ENCODE measurements around the gene MAN1C1. TPM values are rescaled to one million over a fixed set of nuclear protein-coding genes. Genes with fewer than 3 reads are reported as not detected.

The MAN1C1 gene
- total and polyA plus RNA-seq, 10 of the 15 experiments (the other 5 are each of a cell fraction or from before 2014, with no cell fraction given) = 0.12 to 0.56 (median 0.22) TPM; not detected in 3

DNA sequence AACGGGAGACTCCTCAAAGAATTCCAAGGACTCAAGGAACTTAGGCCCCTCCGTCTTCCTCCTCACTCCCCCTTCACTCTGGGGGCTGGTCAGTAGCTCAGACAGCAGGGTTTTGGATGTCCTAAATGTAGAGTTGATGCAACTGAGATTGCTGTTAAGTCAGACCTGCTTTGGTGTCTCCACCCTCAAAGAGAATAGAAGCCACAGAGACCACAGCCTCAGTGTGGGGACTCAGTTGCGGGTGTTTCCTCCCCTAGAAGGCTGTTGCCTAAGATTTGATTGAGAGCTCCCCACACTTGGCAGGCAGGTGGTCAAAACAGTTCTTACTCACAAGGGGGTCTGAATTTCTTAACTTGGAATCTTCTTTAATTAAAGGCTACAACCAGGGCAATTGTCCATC is 7.6 kb downstream of the MAN1C1 start:
- intact Hi-C loops (cut with micrococcal nuclease; ENCODE audit: unreplicated experiment) (loop anchor here (5.0 kb wide), 1 partner anchor 53 kb away; no protein-coding TSS in a partner anchor), in situ Hi-C loops (cut with MboI) (no loop called here)
- SMC1A ChIA-PET (ENCODE audit: uncharacterized antibody, unreplicated experiment) = interaction anchor here (1.2 kb wide), 1 partner anchor 11 kb away, joined by 5 read pairs; no protein-coding TSS in a partner anchor
- Histone ChIP-seq H4K20me1 (ENCODE audit: control insufficient read depth, insufficient read depth) (no peaks in the 10 kb centered on the region), H3K9me3 (replicated peaks; ENCODE audit: control insufficient read depth, insufficient read depth, low read length) (no peaks in the 10 kb centered on the region), H3K9ac (ENCODE audit: control insufficient read depth, insufficient read depth, low read length) (no peak overlapping the region), H3K27ac (ENCODE audit: control insufficient read depth, insufficient read depth) (no peak overlapping the region), H3K36me3 (ENCODE audit: control insufficient read depth in 2 of 2, insufficient read depth in 2 of 2, low read length in 1 of 2) (no peaks in the 10 kb centered on the region), H3K4me2 (ENCODE audit: control insufficient read depth, insufficient read depth) (no peak overlapping the region), H3K4me1 (ENCODE audit: control insufficient read depth, insufficient read depth, low read length) (peaks cover 20% of the 10 kb centered on the region), H3K27me3 (replicated peaks in 1 of 2; ENCODE audit: control insufficient read depth in 2 of 2, insufficient read depth in 2 of 2, low read length in 1 of 2) (no peaks in the 10 kb centered on the region), H3K4me3 (no peak overlapping the region), H2AFZ (ENCODE audit: control insufficient read depth, low read depth, low read length) (no peak overlapping the region), H3K79me2 (ENCODE audit: control insufficient read depth, insufficient read depth, low read length) (no peaks in the 10 kb centered on the region)
- POLR2A ChIA-PET = interaction anchor here (0.6 kb wide), 2 partner anchors 269 to 700 kb away, joined by 3 read pairs; no protein-coding TSS in a partner anchor
- CTCF ChIA-PET = no interaction called here
- RAD21 ChIA-PET (ENCODE audit: unreplicated experiment) = interaction anchor here (0.7 kb wide), 1 partner anchor 335 kb away, joined by 4 read pairs; no protein-coding TSS in a partner anchor
- no peak for ATAC-seq
- 39% methylated on average over 3 of the region's 3 CpGs for WGBS (ENCODE audit: insufficient coverage, insufficient replicate concordance, low lambda C conversion rate, missing lambda C conversion rate)
- TF ChIP-seq KAT2A (conservative IDR thresholded peaks at IDR 0.05; ENCODE audit: control insufficient read depth, low read depth, low read length) (no peak), NR2C2 (IDR thresholded peaks at IDR 0.05; ENCODE audit: borderline replicate concordance, control insufficient read depth, insufficient read length, low read depth) (no peak), RUNX3 (IDR thresholded peaks at IDR 0.05; ENCODE audit: low read length) (peak; percentile 27; the same call in 1 of the 2 replicates), EGR1 (IDR thresholded peaks at IDR 0.05; ENCODE audit: borderline replicate concordance in 1 of 2, low read depth in 2 of 2, low read length in 2 of 2) (no peak)
- no TSS peak for BruUV-seq (replicated peaks)
- FAIRE-seq = no peak
- no peak for DNase-seq (ENCODE audit: low read depth, low spot score)

DNA sequence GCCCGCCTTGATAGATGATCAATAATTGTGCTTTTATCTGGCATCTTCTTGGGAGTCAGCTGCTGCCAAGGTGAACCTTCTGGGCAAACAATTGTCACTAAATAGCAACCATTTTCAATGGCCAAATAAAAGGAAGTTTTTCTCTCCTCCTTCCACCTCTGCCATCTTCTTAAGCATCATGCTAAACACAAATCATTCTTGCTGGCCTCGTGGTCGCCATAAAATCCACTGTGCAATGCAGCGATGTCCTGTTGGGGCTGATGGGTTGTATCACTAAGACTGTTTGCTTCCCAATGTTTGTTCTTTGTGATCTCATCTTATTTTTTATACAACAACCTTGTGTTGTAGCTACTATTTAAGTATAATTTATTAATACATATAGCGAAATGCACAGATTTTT is 8.0 kb downstream of the MAN1C1 start:
- CTCF ChIA-PET = no interaction called here
- TF ChIP-seq TCF3 (IDR thresholded peaks at IDR 0.05; ENCODE audit: borderline replicate concordance, insufficient read depth, low read depth, low read length) = no peak
- TF ChIP-seq HSF1 (IDR thresholded peaks at IDR 0.05; ENCODE audit: low read depth, low read length) = no peak
- TF ChIP-seq MEF2B (IDR thresholded peaks at IDR 0.05; ENCODE audit: partially characterized antibody, poor library complexity, severe bottlenecking) = no peak
- no peak for TF ChIP-seq FOXM1 (IDR thresholded peaks at IDR 0.05; ENCODE audit: low read depth, low read length)
- no peak for TF ChIP-seq YY1 (IDR thresholded peaks at IDR 0.05; ENCODE audit: low read depth, low read length)
- TF ChIP-seq, protein P1, sequence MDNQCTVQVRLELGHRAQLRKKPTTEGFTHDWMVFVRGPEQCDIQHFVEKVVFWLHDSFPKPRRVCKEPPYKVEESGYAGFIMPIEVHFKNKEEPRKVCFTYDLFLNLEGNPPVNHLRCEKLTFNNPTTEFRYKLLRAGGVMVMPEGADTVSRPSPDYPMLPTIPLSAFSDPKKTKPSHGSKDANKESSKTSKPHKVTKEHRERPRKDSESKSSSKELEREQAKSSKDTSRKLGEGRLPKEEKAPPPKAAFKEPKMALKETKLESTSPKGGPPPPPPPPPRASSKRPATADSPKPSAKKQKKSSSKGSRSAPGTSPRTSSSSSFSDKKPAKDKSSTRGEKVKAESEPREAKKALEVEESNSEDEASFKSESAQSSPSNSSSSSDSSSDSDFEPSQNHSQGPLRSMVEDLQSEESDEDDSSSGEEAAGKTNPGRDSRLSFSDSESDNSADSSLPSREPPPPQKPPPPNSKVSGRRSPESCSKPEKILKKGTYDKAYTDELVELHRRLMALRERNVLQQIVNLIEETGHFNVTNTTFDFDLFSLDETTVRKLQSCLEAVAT (IDR thresholded peaks at IDR 0.05) = no peak
- no peak for TF ChIP-seq GATAD2B (conservative IDR thresholded peaks at IDR 0.05; ENCODE audit: low read depth)
- ATAC-seq (no peak), FAIRE-seq (no peak), DNase-seq (ENCODE audit: low read depth, low spot score) (no peak)
- H3K4me2 ChIP-seq (ENCODE audit: control insufficient read depth, insufficient read depth) = no peak overlapping the region
- no peak overlapping the region for H3K9ac ChIP-seq (ENCODE audit: control insufficient read depth, insufficient read depth, low read length)
- H3K79me2 ChIP-seq (ENCODE audit: control insufficient read depth, insufficient read depth, low read length) = no peaks in the 10 kb centered on the region
- H3K9me3 ChIP-seq (replicated peaks; ENCODE audit: control insufficient read depth, insufficient read depth, low read length) = no peaks in the 10 kb centered on the region
- no peak overlapping the region for H3K27ac ChIP-seq (ENCODE audit: control insufficient read depth, insufficient read depth)
- H2AFZ ChIP-seq (ENCODE audit: control insufficient read depth, low read depth, low read length) = no peak overlapping the region
- POLR2A ChIA-PET = interaction anchor here (0.6 to 0.7 kb wide), 3 partner anchors 18 to 701 kb away, joined by 3 to 10 read pairs (median 3); no protein-coding TSS in a partner anchor
- RAD21 ChIA-PET (ENCODE audit: unreplicated experiment) = interaction anchor here (0.7 kb wide), 2 partner anchors 334 to 367 kb away, joined by 4 read pairs; no protein-coding TSS in a partner anchor
- in situ Hi-C loops (cut with MboI) (no loop called here), intact Hi-C loops (cut with micrococcal nuclease; ENCODE audit: unreplicated experiment) (loop anchor here (5.0 kb wide), 1 partner anchor 53 kb away; no protein-coding TSS in a partner anchor)
- no TSS peak for BruUV-seq (replicated peaks)
- 74% methylated on average over 5 of the region's 5 CpGs for WGBS (ENCODE audit: insufficient coverage, insufficient replicate concordance, low lambda C conversion rate, missing lambda C conversion rate)
- peaks cover 19% of the 10 kb centered on the region for H3K4me1 ChIP-seq (ENCODE audit: control insufficient read depth, insufficient read depth, low read length)
- H3K36me3 ChIP-seq (ENCODE audit: control insufficient read depth in 2 of 2, insufficient read depth in 2 of 2, low read length in 1 of 2) = no peaks in the 10 kb centered on the region
- H3K4me3 ChIP-seq = no peak overlapping the region
- no peaks in the 10 kb centered on the region for H4K20me1 ChIP-seq (ENCODE audit: control insufficient read depth, insufficient read depth)
- no peaks in the 10 kb centered on the region for H3K27me3 ChIP-seq (replicated peaks in 1 of 2; ENCODE audit: control insufficient read depth in 2 of 2, insufficient read depth in 2 of 2, low read length in 1 of 2)
- SMC1A ChIA-PET (ENCODE audit: uncharacterized antibody, unreplicated experiment) = interaction anchor here (0.7 to 1.2 kb wide), 2 partner anchors 11 to 15 kb away, joined by 3 to 5 read pairs; no protein-coding TSS in a partner anchor

Measured in GM12878 (cell line).